ENCODE results near the gene KIFAP3. TPM values are rescaled to one million over a fixed set of nuclear protein-coding genes. Genes with fewer than 3 reads are reported as not detected.

KIFAP3 gene
- total RNA-seq, 1 donor from 2014 or later = 7.7 TPM

GRCh38 chr1:169886931-169887330 lies 187.6 kb downstream of the KIFAP3 start:
- Mint-ChIP-seq H3K36me3 (peaks cover 20% of the 10 kb centered on the region), H3K9me3 (no peaks in the 10 kb centered on the region), H3K4me1 (peaks cover 12% of the 10 kb centered on the region), H3K27me3 (ENCODE audit: insufficient read depth, low read depth) (peaks cover 2% of the 10 kb centered on the region), H3K27ac (no peak overlapping the region), H3K4me3 (no peak overlapping the region)
- Histone ChIP-seq H3K9ac (no peak overlapping the region), H3K9me3 (ENCODE audit: low read depth) (no peaks in the 10 kb centered on the region), H3F3A (ENCODE audit: low read depth) (no peaks in the 10 kb centered on the region), H3K4me1 (peaks cover 2% of the 10 kb centered on the region), H2AFZ (replicated peaks) (no peak overlapping the region), H3K36me3 (peaks cover 4% of the 10 kb centered on the region), H4K20me1 (ENCODE audit: low read depth) (peaks cover 12% of the 10 kb centered on the region), H3K4me3 (no peak overlapping the region), H3K27ac (no peak overlapping the region), H3K27me3 (no peaks in the 10 kb centered on the region), H3K4me2 (no peak overlapping the region), H3K79me2 (ENCODE audit: low read depth) (peaks cover 32% of the 10 kb centered on the region)
- DNase-seq (ENCODE audit: low spot score) = no peak
- no peak for TF ChIP-seq EZH2phosphoT487 (IDR thresholded peaks at IDR 0.05)
- no peak for TF ChIP-seq CTCF (IDR thresholded peaks at IDR 0.05)

GRCh38 chr1:169886422-169886821 lies 188.1 kb downstream of the KIFAP3 start:
- no peak overlapping the region for H3K9ac ChIP-seq
- no peaks in the 10 kb centered on the region for H3K27me3 ChIP-seq
- H4K20me1 ChIP-seq (ENCODE audit: low read depth) = peaks cover 12% of the 10 kb centered on the region
- Mint-ChIP-seq H3K9me3 (no peaks in the 10 kb centered on the region), H3K4me3 (no peak overlapping the region), H3K36me3 (peaks cover 23% of the 10 kb centered on the region), H3K27ac (no peak overlapping the region), H3K4me1 (peaks cover 11% of the 10 kb centered on the region), H3K27me3 (ENCODE audit: insufficient read depth, low read depth) (peaks cover 2% of the 10 kb centered on the region)
- H3K9me3 ChIP-seq (ENCODE audit: low read depth) = no peaks in the 10 kb centered on the region
- H3K4me2 ChIP-seq = no peak overlapping the region
- peaks cover 27% of the 10 kb centered on the region for H3K79me2 ChIP-seq (ENCODE audit: low read depth)
- no peak for DNase-seq (ENCODE audit: low spot score)
- H3K4me3 ChIP-seq = no peak overlapping the region
- H3K36me3 ChIP-seq = peaks cover 4% of the 10 kb centered on the region
- no peak for TF ChIP-seq EZH2 (IDR thresholded peaks at IDR 0.05)
- H3K27ac ChIP-seq = no peak overlapping the region
- no peak overlapping the region for H2AFZ ChIP-seq (replicated peaks)
- no peaks in the 10 kb centered on the region for H3K4me1 ChIP-seq
- no peaks in the 10 kb centered on the region for H3F3A ChIP-seq (ENCODE audit: low read depth)

GRCh38 chr1:169885207-169885606 lies 189.3 kb downstream of the KIFAP3 start:
- Histone ChIP-seq H3K9ac (no peak overlapping the region), H3K27ac (no peak overlapping the region), H3F3A (ENCODE audit: low read depth) (no peaks in the 10 kb centered on the region), H3K27me3 (no peaks in the 10 kb centered on the region), H3K79me2 (ENCODE audit: low read depth) (peaks cover 16% of the 10 kb centered on the region), H2AFZ (replicated peaks) (no peak overlapping the region), H3K9me3 (ENCODE audit: low read depth) (no peaks in the 10 kb centered on the region), H3K4me3 (no peak overlapping the region), H3K4me1 (no peaks in the 10 kb centered on the region), H3K36me3 (peaks cover 4% of the 10 kb centered on the region), H4K20me1 (ENCODE audit: low read depth) (peaks cover 3% of the 10 kb centered on the region), H3K4me2 (no peak overlapping the region)
- no peak for DNase-seq (ENCODE audit: low spot score)
- no peaks in the 10 kb centered on the region for H3K9me3 Mint-ChIP-seq
- no peak overlapping the region for H3K27ac Mint-ChIP-seq
- peaks cover 2% of the 10 kb centered on the region for H3K27me3 Mint-ChIP-seq (ENCODE audit: insufficient read depth, low read depth)
- H3K4me1 Mint-ChIP-seq = no peaks in the 10 kb centered on the region
- no peak for TF ChIP-seq EZH2phosphoT487 (IDR thresholded peaks at IDR 0.05)
- TF ChIP-seq CTCF (IDR thresholded peaks at IDR 0.05) = no peak
- no peak for TF ChIP-seq EZH2 (IDR thresholded peaks at IDR 0.05)
- H3K4me3 Mint-ChIP-seq = no peak overlapping the region
- H3K36me3 Mint-ChIP-seq = peaks cover 24% of the 10 kb centered on the region

- Histone ChIP-seq H2AFZ (replicated peaks) (no peak overlapping the region), H3K36me3 (peaks cover 4% of the 10 kb centered on the region), H3K4me3 (no peak overlapping the region), H3K9ac (no peak overlapping the region), H3K27ac (no peak overlapping the region), H3K9me3 (ENCODE audit: low read depth) (no peaks in the 10 kb centered on the region), H3K4me2 (no peak overlapping the region), H3F3A (ENCODE audit: low read depth) (no peaks in the 10 kb centered on the region), H3K4me1 (no peaks in the 10 kb centered on the region), H4K20me1 (ENCODE audit: low read depth) (peaks cover 3% of the 10 kb centered on the region), H3K79me2 (ENCODE audit: low read depth) (peaks cover 10% of the 10 kb centered on the region), H3K27me3 (no peaks in the 10 kb centered on the region)
- Mint-ChIP-seq H3K27ac (no peak overlapping the region), H3K4me1 (no peaks in the 10 kb centered on the region), H3K36me3 (peaks cover 24% of the 10 kb centered on the region), H3K9me3 (no peaks in the 10 kb centered on the region), H3K27me3 (ENCODE audit: insufficient read depth, low read depth) (peaks cover 2% of the 10 kb centered on the region), H3K4me3 (no peak overlapping the region)
- no peak for DNase-seq (ENCODE audit: low spot score)
- TF ChIP-seq CTCF (IDR thresholded peaks at IDR 0.05) (no peak), EZH2phosphoT487 (IDR thresholded peaks at IDR 0.05) (no peak), EZH2 (IDR thresholded peaks at IDR 0.05) (no peak)
Observed at GRCh38 chr1:169884634-169885033, 189.9 kb downstream of the KIFAP3 start.

Data from neural progenitor cell (in vitro differentiated cells).